Jurkat, Clone E6-1 (cell line): ENCODE data around the gene PSAPL1.

Experiments
- DNase-seq: peaks from one replicate; pipeline ENCODE4 v3.0.0-alpha.2; 2011; ENCODE audit warnings: low read depth, low spot score
- H3K4me3 ChIP-seq: 2 replicates; pipeline ENCODE4 v1.5.1; 2011; ENCODE audit warnings: mild to moderate bottlenecking, low read length, control low read depth, moderate library complexity

PSAPL1 gene

GRCh38 chr4:7433376-7434140 lies 1.2 kb downstream of the PSAPL1 start:
- no peak for DNase-seq

GRCh38 chr4:7432531-7433375 lies 2.0 kb downstream of the PSAPL1 start:
- no peak for DNase-seq
- H3K4me3 ChIP-seq: no peak overlapping the region

More at GRCh38 chr4:7433376-7434140, 1.2 kb downstream of the PSAPL1 start:
- H3K4me3 ChIP-seq: no peak overlapping the region

- DNase-seq: no peak
- no peak overlapping the region for H3K4me3 ChIP-seq
Observed at GRCh38 chr4:7431696-7432530, 2.8 kb downstream of the PSAPL1 start.

GRCh38 chr4:7430965-7431695 lies 3.6 kb downstream of the PSAPL1 start:
- DNase-seq: no peak
- no peak overlapping the region for H3K4me3 ChIP-seq

GRCh38 chr4:7430368-7430964 lies 4.3 kb downstream of the PSAPL1 start:
- no peak overlapping the region for H3K4me3 ChIP-seq
- no peak for DNase-seq

GRCh38 chr4:7429601-7430078 lies 5.1 kb downstream of the PSAPL1 start:
- H3K4me3 ChIP-seq: no peak overlapping the region
- no peak for DNase-seq

GRCh38 chr4:7429069-7429416 lies 5.7 kb downstream of the PSAPL1 start:
- H3K4me3 ChIP-seq: no peak overlapping the region

GRCh38 chr4:7428261-7429068 lies 6.3 kb downstream of the PSAPL1 start:
- no peak overlapping the region for H3K4me3 ChIP-seq
- no peak for DNase-seq

More at GRCh38 chr4:7429069-7429416, 5.7 kb downstream of the PSAPL1 start:
- DNase-seq: no peak

GRCh38 chr4:7427831-7428260 lies 6.9 kb downstream of the PSAPL1 start:
- DNase-seq: no peak
- no peak overlapping the region for H3K4me3 ChIP-seq

- no peak for DNase-seq
- H3K4me3 ChIP-seq: no peak overlapping the region
Observed at GRCh38 chr4:7427361-7427760, 7.4 kb downstream of the PSAPL1 start.

- DNase-seq: no peak
Observed at GRCh38 chr4:7426525-7427171, 8.1 kb downstream of the PSAPL1 start.

GRCh38 chr4:7425591-7426468 lies 8.9 kb downstream of the PSAPL1 start:
- no peak for DNase-seq
- no peak overlapping the region for H3K4me3 ChIP-seq

More at GRCh38 chr4:7426525-7427171, 8.1 kb downstream of the PSAPL1 start:
- H3K4me3 ChIP-seq: no peak overlapping the region

GRCh38 chr4:7425124-7425523 lies 9.6 kb downstream of the PSAPL1 start:
- no peak overlapping the region for H3K4me3 ChIP-seq

GRCh38 chr4:7424553-7425111 lies 10.1 kb downstream of the PSAPL1 start:
- H3K4me3 ChIP-seq: no peak overlapping the region
- DNase-seq: no peak

More at GRCh38 chr4:7425124-7425523, 9.6 kb downstream of the PSAPL1 start:
- no peak for DNase-seq

GRCh38 chr4:7423801-7424552 lies 10.8 kb downstream of the PSAPL1 start:
- H3K4me3 ChIP-seq: no peak overlapping the region
- no peak for DNase-seq
